ENCODE measurements around the gene MYMK.

Gene MYMK

GRCh38 chr9:133505186-133505830 lies 19.5 kb downstream of the MYMK start:
- DNase-seq (ENCODE audit: low read depth in 2 of 2): no peak

- no peak for DNase-seq (ENCODE audit: low read depth in 2 of 2)
Observed at GRCh38 chr9:133502112-133502511, 22.6 kb downstream of the MYMK start.

- no peak for DNase-seq (ENCODE audit: low read depth in 2 of 2)
Observed at GRCh38 chr9:133499892-133500270, 24.9 kb downstream of the MYMK start.

- no peak for DNase-seq (ENCODE audit: low read depth in 2 of 2)
Observed at GRCh38 chr9:133499132-133499891, 25.4 kb downstream of the MYMK start.

- DNase-seq (ENCODE audit: low read depth in 2 of 2): no peak
Observed at GRCh38 chr9:133496861-133497842, 27.6 kb downstream of the MYMK start.

- DNase-seq (ENCODE audit: low read depth in 2 of 2): no peak
Observed at GRCh38 chr9:133495327-133496293, 29.1 kb downstream of the MYMK start.

GRCh38 chr9:133494636-133495326 lies 30.0 kb downstream of the MYMK start:
- no peak for DNase-seq (ENCODE audit: low read depth in 2 of 2)

GRCh38 chr9:133493845-133494540 lies 30.8 kb downstream of the MYMK start:
- DNase-seq (ENCODE audit: low read depth in 2 of 2): no peak

- DNase-seq (ENCODE audit: low read depth in 2 of 2): no peak
Observed at GRCh38 chr9:133493428-133493827, 31.3 kb downstream of the MYMK start.

GRCh38 chr9:133492061-133493021 lies 32.4 kb downstream of the MYMK start:
- no peak for DNase-seq (ENCODE audit: low read depth in 2 of 2)

- no peak for DNase-seq (ENCODE audit: low read depth in 2 of 2)
Observed at GRCh38 chr9:133491656-133491925, 33.2 kb downstream of the MYMK start.

GRCh38 chr9:133490865-133491655 lies 33.7 kb downstream of the MYMK start:
- no peak for DNase-seq (ENCODE audit: low read depth in 2 of 2)

GRCh38 chr9:133490201-133490681 lies 34.5 kb downstream of the MYMK start:
- DNase-seq (ENCODE audit: low read depth in 2 of 2): no peak

GRCh38 chr9:133489253-133490190 lies 35.2 kb downstream of the MYMK start:
- no peak for DNase-seq (ENCODE audit: low read depth in 2 of 2)

GRCh38 chr9:133488686-133489252 lies 36.0 kb downstream of the MYMK start:
- DNase-seq (ENCODE audit: low read depth in 2 of 2): no peak

- no peak for DNase-seq (ENCODE audit: low read depth in 2 of 2)
Observed at GRCh38 chr9:133487331-133487725, 37.4 kb downstream of the MYMK start.

Data from activated CD8-positive, alpha-beta memory T cell treated with anti-CD3 and anti-CD28 coated beads for 4 hours (primary cell).